RWPE2 (cell line): ENCODE results near the gene OR10G4.

ENCODE experiments used
- ATAC-seq: fragments of 200-7000 bp; cut with Tn5 transposase; 3 replicates; pipeline ENCODE4 v1.9.1; 2021; ENCODE audit warnings: low read depth
- DNase-seq: peaks from one replicate; pipeline ENCODE4 v3.0.0-alpha.2; 2020; ENCODE audit warnings: low spot score
- H3K27ac ChIP-seq: fragments of 450-650 bp; 2 replicates; pipeline ENCODE4 v1.5.1; 2017; ENCODE audit warnings: mild to moderate bottlenecking; ENCODE audit not compliant: poor library complexity, severe bottlenecking
- H3K27me3 ChIP-seq: fragments of 250-450 bp; sonication (Bioruptor Pico); 2 replicates; pipeline ENCODE4 v1.5.1; 2021; ENCODE audit warnings: mild to moderate bottlenecking, moderate library complexity; ENCODE audit not compliant: insufficient read depth, poor library complexity, severe bottlenecking
- H3K36me3 ChIP-seq: fragments of 250-450 bp; sonication (Bioruptor Pico); 2 replicates; pipeline ENCODE4 v1.5.1; 2020; ENCODE audit warnings: low read depth, mild to moderate bottlenecking, moderate library complexity
- H3K4me1 ChIP-seq: fragments of 250-450 bp; sonication (Bioruptor Pico); 2 replicates; pipeline ENCODE4 v1.5.1; 2021; ENCODE audit warnings: mild to moderate bottlenecking, moderate library complexity; ENCODE audit not compliant: insufficient read depth, poor library complexity, severe bottlenecking
- H3K4me3 ChIP-seq: fragments of 250-450 bp; sonication (Bioruptor Pico); 2 replicates; pipeline ENCODE4 v1.5.1; 2021; ENCODE audit warnings: mild to moderate bottlenecking, moderate library complexity; ENCODE audit not compliant: severe bottlenecking
- H3K9me3 ChIP-seq: fragments of 250-450 bp; sonication (Bioruptor Pico); 2 replicates; pipeline ENCODE4 v1.5.1; 2021; ENCODE audit warnings: mild to moderate bottlenecking, moderate library complexity; ENCODE audit not compliant: severe bottlenecking
- TF ChIP-seq, protein P1 (sequence below): fragments of 450-650 bp; IDR thresholded peaks from one replicate; pipeline ENCODE4 v1.5.1; 2017; ENCODE audit warnings: mild to moderate bottlenecking, moderate library complexity; ENCODE audit not compliant: poor library complexity, severe bottlenecking

The OR10G4 gene

GRCh38 chr11:124039557-124039956 lies 26.8 kb downstream of the OR10G4 start:
- ATAC-seq (no peak), DNase-seq (no peak)
- no peaks in the 10 kb centered on the region for H3K9me3 ChIP-seq
- TF ChIP-seq, protein P1, sequence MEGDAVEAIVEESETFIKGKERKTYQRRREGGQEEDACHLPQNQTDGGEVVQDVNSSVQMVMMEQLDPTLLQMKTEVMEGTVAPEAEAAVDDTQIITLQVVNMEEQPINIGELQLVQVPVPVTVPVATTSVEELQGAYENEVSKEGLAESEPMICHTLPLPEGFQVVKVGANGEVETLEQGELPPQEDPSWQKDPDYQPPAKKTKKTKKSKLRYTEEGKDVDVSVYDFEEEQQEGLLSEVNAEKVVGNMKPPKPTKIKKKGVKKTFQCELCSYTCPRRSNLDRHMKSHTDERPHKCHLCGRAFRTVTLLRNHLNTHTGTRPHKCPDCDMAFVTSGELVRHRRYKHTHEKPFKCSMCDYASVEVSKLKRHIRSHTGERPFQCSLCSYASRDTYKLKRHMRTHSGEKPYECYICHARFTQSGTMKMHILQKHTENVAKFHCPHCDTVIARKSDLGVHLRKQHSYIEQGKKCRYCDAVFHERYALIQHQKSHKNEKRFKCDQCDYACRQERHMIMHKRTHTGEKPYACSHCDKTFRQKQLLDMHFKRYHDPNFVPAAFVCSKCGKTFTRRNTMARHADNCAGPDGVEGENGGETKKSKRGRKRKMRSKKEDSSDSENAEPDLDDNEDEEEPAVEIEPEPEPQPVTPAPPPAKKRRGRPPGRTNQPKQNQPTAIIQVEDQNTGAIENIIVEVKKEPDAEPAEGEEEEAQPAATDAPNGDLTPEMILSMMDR: no peak
- no peak overlapping the region for H3K4me3 ChIP-seq
- no peaks in the 10 kb centered on the region for H3K4me1 ChIP-seq
- H3K27ac ChIP-seq: no peak overlapping the region
- no peaks in the 10 kb centered on the region for H3K36me3 ChIP-seq
- H3K27me3 ChIP-seq: no peaks in the 10 kb centered on the region

- no peak for DNase-seq
- Histone ChIP-seq H3K9me3 (no peaks in the 10 kb centered on the region), H3K4me3 (no peak within 1 kb of the TSS), H3K4me1 (no peaks in the 10 kb centered on the region), H3K36me3 (no peaks in the 10 kb centered on the region), H3K27ac (no peak within 1 kb of the TSS), H3K27me3 (no peaks in the 10 kb centered on the region)
- ATAC-seq: no peak
- TF ChIP-seq, protein P1: no peak
These were observed 28.5 kb downstream of the OR10G4 start, which contains the start of gene OR10G7 for GRCh38 chr11:124041254-124041653. Gene OR10G7, minus strand, starts transcription at chr11:124041325. Its CDS starts 2,324 bp downstream, at chr11:124039001.

GRCh38 chr11:124043420-124043819 lies 30.6 kb downstream of the OR10G4 start:
- Histone ChIP-seq H3K4me3 (no peak overlapping the region), H3K36me3 (no peaks in the 10 kb centered on the region), H3K9me3 (no peaks in the 10 kb centered on the region), H3K4me1 (no peaks in the 10 kb centered on the region), H3K27me3 (no peaks in the 10 kb centered on the region), H3K27ac (no peak overlapping the region)
- ATAC-seq (no peak), DNase-seq (no peak)
- TF ChIP-seq, protein P1: no peak

DNA sequence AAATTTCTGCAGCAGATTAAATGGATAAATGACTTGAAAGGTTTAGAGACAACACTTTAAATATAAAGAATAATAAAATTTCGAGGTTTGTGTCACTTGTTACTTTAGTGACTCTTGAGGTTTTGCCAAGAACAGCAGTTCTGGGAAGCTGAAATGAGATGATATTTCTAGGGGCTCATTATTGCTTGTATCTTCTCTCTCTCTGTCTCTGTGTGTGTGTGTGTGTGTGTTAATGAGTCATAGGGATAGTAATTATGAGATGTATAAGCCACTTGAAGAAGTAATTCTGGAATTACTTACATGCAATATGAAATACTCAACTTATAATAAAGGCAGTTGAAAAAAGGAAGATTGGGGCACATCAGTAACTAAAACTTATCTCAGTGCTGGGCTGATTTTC lies 38.0 kb downstream of the OR10G4 start:
- ATAC-seq (no peak), DNase-seq (no peak)
- H3K36me3 ChIP-seq: no peaks in the 10 kb centered on the region
- no peaks in the 10 kb centered on the region for H3K9me3 ChIP-seq
- H3K27me3 ChIP-seq: no peaks in the 10 kb centered on the region
- H3K27ac ChIP-seq: no peak overlapping the region
- TF ChIP-seq, protein P1: no peak
- H3K4me1 ChIP-seq: no peaks in the 10 kb centered on the region
- no peak overlapping the region for H3K4me3 ChIP-seq

DNA sequence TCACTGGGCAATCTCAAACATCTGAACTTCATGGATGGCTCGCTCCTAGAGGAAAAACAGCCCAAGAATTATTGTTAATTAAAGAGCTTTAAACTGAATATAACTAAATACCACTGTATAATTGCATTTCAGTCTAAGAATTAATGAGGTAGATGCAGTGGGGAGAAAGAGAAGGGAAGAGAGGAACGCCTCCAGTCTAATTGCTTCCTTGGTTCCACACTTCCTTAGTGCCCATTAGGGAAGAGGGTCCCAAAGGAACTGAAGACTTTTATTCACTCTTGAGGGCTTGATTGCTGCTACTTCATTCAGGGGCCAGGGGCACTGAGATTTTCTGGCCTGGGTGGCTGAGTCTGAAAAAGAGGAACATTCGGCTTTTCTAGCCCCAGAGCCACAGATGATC lies 40.2 kb downstream of the OR10G4 start:
- no peak for ATAC-seq
- H3K27me3 ChIP-seq: no peaks in the 10 kb centered on the region
- no peaks in the 10 kb centered on the region for H3K9me3 ChIP-seq
- no peaks in the 10 kb centered on the region for H3K36me3 ChIP-seq
- no peaks in the 10 kb centered on the region for H3K4me1 ChIP-seq
- H3K4me3 ChIP-seq: no peak overlapping the region
- TF ChIP-seq, protein P1: no peak
- no peak for DNase-seq
- H3K27ac ChIP-seq: no peak overlapping the region
